Measurements from ENCODE around the gene SLX4IP. TPM values are rescaled to one million over a fixed set of nuclear protein-coding genes. Genes with fewer than 3 reads are reported as not detected.

The SLX4IP gene
- total RNA-seq, 1 experiment from 2014 or later = 7.4 TPM

DNA sequence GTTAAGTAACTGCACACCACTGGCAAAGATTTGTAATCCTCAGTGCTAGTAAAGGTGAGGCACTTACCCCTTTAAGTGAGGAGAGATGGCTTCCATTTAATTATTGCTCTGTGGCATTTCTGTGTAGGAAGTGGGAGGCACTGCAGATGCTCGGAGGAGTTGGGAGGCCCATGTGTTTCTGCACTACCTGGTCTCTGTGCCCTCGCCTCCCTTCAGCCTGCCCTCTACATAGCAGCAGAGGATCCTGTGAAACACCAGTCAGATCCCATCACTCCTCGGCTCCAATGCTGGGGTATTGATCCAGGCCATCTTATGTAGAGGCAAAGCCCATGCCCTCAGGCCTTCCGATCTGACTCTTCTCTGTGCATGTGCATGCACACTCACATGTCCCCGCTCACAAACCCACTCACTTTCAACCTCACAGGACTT is 67.0 kb downstream of the SLX4IP start:
- Mint-ChIP-seq H3K4me3 (no peak overlapping the region), H3K27me3 (ENCODE audit: low read depth) (no peaks in the 10 kb centered on the region), H3K36me3 (no peaks in the 10 kb centered on the region), H3K4me1 (peaks cover 53% of the 10 kb centered on the region), H3K9me3 (no peaks in the 10 kb centered on the region), H3K27ac (peak overlapping the region; percentile 96)
- ChIA-PET POLR2A (no interaction called here), CTCF (no interaction called here)
- DNase-seq (ENCODE audit: low spot score) = no peak
- peak; percentile 29; the same call in 1 of the 2 replicates for ATAC-seq
- TF ChIP-seq OVOL2 (CRISPR knock-in tag; IDR thresholded peaks at IDR 0.05; ENCODE audit: borderline replicate concordance) = no peak
- TF ChIP-seq ZNF532 (CRISPR knock-in tag; IDR thresholded peaks at IDR 0.05; ENCODE audit: borderline replicate concordance) = no peak
- TF ChIP-seq, protein P1, sequence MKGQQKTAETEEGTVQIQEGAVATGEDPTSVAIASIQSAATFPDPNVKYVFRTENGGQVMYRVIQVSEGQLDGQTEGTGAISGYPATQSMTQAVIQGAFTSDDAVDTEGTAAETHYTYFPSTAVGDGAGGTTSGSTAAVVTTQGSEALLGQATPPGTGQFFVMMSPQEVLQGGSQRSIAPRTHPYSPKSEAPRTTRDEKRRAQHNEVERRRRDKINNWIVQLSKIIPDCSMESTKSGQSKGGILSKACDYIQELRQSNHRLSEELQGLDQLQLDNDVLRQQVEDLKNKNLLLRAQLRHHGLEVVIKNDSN (CRISPR knock-in tag; IDR thresholded peaks at IDR 0.05) = no peak
- no peak for TF ChIP-seq AFF4 (CRISPR knock-in tag; IDR thresholded peaks at IDR 0.05; ENCODE audit: borderline replicate concordance)
- TF ChIP-seq SMAD3 (CRISPR knock-in tag; IDR thresholded peaks at IDR 0.05; ENCODE audit: borderline replicate concordance) = no peak

- Mint-ChIP-seq H3K27me3 (ENCODE audit: low read depth) (no peaks in the 10 kb centered on the region), H3K27ac (no peak overlapping the region), H3K4me3 (no peak overlapping the region), H3K36me3 (peaks cover 3% of the 10 kb centered on the region; the same call in 1 of the 2 replicates), H3K9me3 (peaks cover 4% of the 10 kb centered on the region; the same call in 1 of the 2 replicates), H3K4me1 (peaks cover 54% of the 10 kb centered on the region)
- ATAC-seq (no peak), DNase-seq (ENCODE audit: low spot score) (no peak)
- CTCF ChIA-PET = no interaction called here
- POLR2A ChIA-PET = interaction anchor here (0.5 kb wide), 1 partner anchor 242 kb away, joined by 6 read pairs; no protein-coding TSS in a partner anchor
- TF ChIP-seq FOXJ3 (CRISPR knock-in tag; IDR thresholded peaks at IDR 0.05; ENCODE audit: borderline replicate concordance) = no peak
- TF ChIP-seq, protein P2, sequence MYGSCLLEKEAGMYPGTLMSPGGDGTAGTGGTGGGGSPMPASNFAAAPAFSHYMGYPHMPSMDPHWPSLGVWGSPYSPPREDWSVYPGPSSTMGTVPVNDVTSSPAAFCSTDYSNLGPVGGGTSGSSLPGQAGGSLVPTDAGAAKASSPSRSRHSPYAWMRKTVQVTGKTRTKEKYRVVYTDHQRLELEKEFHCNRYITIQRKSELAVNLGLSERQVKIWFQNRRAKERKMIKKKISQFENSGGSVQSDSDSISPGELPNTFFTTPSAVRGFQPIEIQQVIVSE (CRISPR knock-in tag; IDR thresholded peaks at IDR 0.05; ENCODE audit: borderline replicate concordance) = no peak
- TF ChIP-seq ATF6 (CRISPR knock-in tag; IDR thresholded peaks at IDR 0.05) = no peak
- no peak for TF ChIP-seq FOXP1 (CRISPR knock-in tag; IDR thresholded peaks at IDR 0.05; ENCODE audit: borderline replicate concordance)
- no peak for TF ChIP-seq TEAD1 (CRISPR knock-in tag; IDR thresholded peaks at IDR 0.05)
- TF ChIP-seq NFYB (CRISPR knock-in tag; conservative IDR thresholded peaks at IDR 0.05; ENCODE audit: low read depth) = no peak
- no peak for TF ChIP-seq NFATC4 (CRISPR knock-in tag; IDR thresholded peaks at IDR 0.05)
Observed at GRCh38 chr20:10504608-10504993, 69.5 kb downstream of the SLX4IP start.

All from WTC11 (cell line).